ENCODE data around the gene FDPS.

GRCh38 chr1:155268630-155269029 is 40.0 kb upstream of the FDPS start:
- no peak for TF ChIP-seq CTCF (IDR thresholded peaks at IDR 0.05)
- TF ChIP-seq POLR2AphosphoS5 (IDR thresholded peaks at IDR 0.05): no peak
